GM10266 (cell line): ENCODE measurements around the gene ANKRD7.
A peak's percentile ranks its signal among the peaks of the same experiment; 100 is the strongest.

Experiments used
- DNase-seq: peaks from one replicate; pipeline ENCODE4 v3.0.0; 2012; ENCODE audit errors: extremely low spot score
- TF ChIP-seq, protein P1 (sequence below): IDR thresholded peaks from 2 replicates; pipeline ENCODE4 v1.5.1; 2012; ENCODE audit warnings: mild to moderate bottlenecking, low read depth; ENCODE audit not compliant: control insufficient read depth, insufficient read depth; ENCODE audit errors: missing control alignments

ANKRD7 gene

DNA sequence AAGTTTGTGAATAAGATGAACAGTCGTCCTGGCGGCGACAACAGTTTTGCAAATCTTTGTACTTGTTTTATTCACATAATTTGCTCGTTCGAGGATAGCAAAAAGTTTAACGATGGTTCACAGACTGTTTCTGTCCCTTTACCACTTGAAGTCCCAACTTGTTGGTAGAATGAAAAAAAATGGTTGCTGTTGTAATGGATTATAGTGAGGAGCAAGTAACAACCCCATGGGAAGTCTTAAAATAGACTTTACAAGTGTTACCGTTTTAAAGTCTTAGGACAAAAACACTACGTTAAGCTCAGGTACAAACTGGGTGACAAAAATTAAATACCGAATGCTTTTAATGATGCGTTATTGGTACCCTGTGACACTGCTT lies 40.0 kb upstream of the ANKRD7 start:
- TF ChIP-seq, protein P1, sequence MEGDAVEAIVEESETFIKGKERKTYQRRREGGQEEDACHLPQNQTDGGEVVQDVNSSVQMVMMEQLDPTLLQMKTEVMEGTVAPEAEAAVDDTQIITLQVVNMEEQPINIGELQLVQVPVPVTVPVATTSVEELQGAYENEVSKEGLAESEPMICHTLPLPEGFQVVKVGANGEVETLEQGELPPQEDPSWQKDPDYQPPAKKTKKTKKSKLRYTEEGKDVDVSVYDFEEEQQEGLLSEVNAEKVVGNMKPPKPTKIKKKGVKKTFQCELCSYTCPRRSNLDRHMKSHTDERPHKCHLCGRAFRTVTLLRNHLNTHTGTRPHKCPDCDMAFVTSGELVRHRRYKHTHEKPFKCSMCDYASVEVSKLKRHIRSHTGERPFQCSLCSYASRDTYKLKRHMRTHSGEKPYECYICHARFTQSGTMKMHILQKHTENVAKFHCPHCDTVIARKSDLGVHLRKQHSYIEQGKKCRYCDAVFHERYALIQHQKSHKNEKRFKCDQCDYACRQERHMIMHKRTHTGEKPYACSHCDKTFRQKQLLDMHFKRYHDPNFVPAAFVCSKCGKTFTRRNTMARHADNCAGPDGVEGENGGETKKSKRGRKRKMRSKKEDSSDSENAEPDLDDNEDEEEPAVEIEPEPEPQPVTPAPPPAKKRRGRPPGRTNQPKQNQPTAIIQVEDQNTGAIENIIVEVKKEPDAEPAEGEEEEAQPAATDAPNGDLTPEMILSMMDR, result no peak
- DNase-seq, result no peak

DNA sequence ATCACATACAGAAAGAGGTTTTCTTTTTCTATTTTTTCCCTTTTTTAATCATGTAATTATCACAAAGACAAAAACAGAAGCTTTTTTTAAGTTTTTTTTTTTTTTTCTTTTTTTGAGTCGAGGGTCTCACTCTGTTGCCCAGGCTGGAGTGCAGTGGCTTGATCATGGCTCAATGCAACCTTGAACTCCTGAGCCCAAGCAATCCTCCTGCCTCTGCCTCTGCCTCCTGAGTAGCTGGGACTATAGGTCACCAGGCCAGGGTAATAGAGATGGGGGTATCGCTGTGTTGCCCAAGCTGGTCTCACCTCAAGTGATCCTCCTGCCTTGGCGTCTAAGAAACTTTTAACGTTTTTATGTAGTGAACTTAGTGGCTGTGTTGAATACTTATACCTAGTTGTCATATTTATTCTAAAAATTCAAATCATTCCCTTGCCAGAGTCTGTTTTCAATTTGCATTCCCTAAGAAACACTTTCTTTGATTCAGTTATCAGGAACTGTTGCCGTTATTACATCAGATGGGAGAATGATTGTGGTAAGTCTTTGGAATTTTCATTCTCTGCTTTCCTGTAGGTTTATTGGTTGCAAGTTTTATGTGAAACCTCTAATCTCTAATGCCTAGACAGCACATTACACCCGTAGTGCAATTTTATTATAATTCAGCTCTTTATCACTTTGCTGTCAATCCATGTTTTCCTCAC lies 39.2 kb upstream of the ANKRD7 start:
- no peak for DNase-seq
- TF ChIP-seq, protein P1, result no peak

DNA sequence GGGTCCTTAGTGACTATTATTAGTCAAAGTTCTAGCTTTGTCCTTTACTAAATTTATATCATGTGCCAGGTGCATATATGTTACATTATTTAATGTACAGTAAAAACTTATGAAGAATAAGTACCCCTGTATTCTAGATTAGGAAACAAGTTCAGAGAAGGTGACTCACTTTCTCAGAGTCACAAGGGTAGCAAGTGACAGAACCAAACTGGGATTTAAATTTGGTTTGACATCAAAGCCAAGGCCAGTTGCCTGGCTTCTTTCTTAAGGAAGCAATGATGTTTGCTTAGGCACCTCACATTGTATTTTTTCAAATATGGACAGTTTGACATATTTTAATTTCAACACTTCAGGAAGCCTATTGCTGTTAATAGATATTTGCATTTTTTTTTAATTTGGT lies 38.0 kb upstream of the ANKRD7 start:
- no peak for DNase-seq
- TF ChIP-seq, protein P1, result no peak

DNA sequence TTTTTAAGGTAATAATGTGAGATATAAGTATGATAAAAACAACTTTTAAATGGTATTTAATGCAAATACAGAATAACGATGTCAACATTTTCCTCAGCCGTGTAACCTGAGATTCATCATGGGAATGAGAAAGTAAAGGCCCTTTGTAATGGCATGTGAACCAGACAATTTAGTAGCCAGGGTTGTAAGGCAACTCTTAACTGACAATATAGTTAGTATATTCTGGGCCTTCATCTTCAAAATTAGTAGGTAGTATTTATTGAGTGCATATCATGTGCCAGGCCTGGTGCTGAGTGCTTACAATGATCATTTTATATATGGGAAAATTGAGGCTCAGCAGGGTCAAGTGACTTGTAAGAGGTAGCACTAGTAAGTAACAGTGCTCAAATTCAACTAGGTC lies 29.9 kb upstream of the ANKRD7 start:
- DNase-seq, result no peak
- TF ChIP-seq, protein P1, result no peak

DNA sequence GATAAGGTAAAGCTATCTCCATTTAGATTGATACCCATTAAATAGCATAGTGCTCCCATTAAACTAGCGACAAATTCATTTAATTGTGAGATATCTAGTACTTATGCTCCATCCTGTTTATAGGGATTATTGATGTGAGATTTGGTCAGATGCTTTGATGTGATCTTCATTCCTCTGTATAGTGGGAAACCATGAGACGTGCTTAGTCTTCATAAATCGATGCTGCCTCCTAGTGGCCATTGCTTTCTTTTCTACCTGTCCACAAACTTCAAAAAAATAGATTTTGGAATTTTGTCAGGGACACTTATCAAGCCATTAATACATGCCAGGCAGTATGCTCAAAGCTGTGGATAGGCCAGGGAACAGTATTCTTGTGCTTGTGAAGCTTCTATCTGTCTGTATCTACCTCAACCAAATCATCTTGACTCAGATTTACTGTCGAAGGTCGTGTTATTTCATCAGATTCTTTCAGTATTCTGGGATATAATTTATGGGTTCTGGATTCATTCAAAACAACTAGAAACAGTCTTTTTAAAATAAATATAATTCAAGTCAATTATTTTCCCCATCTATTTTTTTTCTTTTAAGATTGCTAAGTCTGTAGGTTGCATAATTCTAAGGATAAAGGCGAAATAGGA lies 28.5 kb upstream of the ANKRD7 start:
- TF ChIP-seq, protein P1, result peak; percentile 69
- peak; percentile 28 for DNase-seq

DNA sequence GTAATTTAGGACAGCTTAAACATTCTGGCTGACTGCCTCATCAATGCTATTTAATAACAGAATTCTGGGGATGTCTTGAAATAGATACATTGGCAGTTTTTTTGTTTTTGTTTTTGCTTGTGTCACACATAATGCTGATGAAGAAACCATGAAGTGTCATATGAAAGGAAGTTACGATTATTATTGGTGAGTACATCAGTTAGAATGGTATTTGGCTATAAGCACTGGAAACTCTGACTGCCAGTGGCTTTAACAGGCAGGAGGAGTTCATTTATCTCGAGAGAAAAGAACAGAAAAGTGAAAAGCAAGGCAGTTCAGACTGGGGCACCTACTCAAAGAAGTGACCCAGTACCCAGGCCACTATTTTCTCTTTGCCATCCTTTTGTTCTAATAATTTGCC lies 22.4 kb upstream of the ANKRD7 start:
- TF ChIP-seq, protein P1, result no peak
- DNase-seq, result no peak

DNA sequence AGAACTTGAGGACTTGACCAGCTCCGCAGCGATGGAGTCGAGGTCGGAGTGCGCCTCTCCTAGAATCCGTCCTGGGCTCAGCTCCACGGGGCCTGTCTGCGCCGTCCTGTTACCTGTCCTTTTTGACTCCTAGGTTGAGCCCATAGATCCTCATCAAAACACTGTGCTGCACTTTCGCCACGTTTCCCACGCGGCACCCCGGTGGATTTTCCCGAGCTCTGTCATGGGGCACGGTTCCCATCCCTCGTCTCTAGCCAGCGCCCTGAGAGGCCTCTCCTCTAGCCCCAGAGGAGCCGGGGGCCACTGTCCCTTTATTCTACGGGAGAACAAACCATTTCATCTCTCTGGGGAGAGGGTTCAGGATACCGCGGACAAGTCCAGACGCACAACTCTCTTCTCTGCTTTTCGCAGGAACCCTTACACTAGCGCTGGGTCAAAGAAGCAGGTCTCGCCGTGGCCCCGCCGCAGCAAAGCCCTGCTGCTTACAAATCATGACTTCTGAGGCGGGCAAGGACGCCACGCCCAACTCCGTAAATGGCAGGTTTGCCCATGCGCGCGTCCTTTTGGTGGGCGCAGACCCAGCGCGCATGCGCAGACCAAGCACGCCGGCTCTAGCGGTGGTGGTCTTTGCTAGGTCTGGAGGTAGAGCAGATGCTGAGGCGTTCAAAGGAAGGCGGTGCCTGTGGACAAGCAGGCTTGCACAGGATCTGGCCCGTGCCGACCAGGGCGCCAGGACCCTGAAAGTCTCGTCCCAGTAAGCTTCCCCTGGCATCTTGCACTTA lies 10.3 kb upstream of the ANKRD7 start:
- DNase-seq, result peak; percentile 83
- TF ChIP-seq, protein P1, result no peak
